ENCODE data around the gene HMGN3.

The HMGN3 gene

GRCh38 chr6:79173378-79173777 lies 61.1 kb downstream of the HMGN3 start:
- no peak for DNase-seq

DNA sequence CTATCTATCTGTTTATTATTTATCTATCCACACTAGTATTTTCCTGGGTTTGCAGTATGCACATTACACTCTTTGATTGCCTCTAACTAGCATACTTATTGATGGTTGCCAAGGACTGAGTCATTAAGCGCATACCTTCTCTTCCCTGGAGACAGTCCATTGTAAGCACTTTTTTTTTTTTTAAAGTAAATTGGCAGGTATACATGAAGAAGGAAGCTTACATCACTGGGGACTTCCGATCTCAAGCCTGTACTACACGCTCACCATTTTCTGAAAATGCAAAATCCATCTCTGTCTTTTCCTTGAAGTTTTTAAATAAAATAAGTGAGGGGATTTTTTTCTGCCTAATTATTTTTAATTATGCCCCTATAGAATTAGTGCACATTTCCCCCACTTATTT lies 63.5 kb downstream of the HMGN3 start:
- no peak for DNase-seq

DNA sequence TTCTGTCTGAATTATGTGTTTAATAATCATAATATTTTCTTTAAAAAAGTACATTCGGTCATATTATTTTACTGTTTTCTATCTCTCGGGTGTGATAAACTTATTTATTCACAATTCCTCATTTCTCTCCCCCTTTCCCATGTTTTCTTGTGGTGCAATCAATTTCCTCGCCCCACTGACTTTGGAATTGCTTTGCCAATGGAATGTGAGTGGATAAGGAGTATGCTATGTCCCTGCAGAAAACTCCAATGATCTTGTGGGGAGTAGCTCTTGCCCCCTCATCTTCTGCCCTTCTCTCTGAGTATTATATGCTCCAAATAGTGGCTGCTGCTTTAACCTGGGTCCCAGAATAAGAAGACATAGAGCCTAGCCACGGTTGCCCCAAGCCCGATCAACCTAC lies 64.1 kb downstream of the HMGN3 start:
- DNase-seq: no peak

GRCh38 chr6:79168695-79168980 lies 65.8 kb downstream of the HMGN3 start:
- no peak for DNase-seq

- no peak for DNase-seq
These were observed 66.4 kb downstream of the HMGN3 start for GRCh38 chr6:79167931-79168694.

GRCh38 chr6:79159846-79160245 lies 74.6 kb downstream of the HMGN3 start:
- no peak for DNase-seq

DNA sequence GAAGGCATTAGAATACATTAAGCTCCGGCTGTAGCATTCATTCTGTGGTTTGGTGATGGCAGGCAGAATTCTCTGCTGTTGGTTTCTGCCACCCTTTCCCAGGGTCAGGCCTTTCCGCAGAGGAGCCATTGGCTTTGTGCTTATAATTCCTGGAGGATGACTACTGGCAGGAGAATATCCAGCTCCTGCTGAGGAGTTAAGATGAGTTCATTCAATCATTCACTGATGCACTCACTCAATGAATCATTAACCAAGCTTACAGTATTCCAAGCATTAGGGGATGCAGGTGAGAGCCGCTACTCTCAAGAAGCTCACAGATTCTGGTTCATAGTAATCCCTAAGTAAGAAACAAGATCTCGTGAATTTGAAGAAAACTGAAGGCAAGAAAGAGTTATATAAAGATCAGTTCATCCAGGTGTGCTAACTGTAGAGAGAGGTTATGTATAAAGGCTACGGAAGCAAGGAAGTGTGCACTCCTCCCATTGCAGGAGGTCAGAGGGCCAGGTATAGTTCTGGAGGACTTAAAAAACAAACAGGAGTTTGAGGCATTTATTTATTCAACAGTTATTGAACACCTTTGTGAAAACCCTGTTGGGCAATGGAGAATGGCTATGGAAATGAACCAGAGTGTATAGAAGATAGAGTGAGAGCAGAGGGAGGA lies 75.5 kb downstream of the HMGN3 start:
- no peak for DNase-seq

DNA sequence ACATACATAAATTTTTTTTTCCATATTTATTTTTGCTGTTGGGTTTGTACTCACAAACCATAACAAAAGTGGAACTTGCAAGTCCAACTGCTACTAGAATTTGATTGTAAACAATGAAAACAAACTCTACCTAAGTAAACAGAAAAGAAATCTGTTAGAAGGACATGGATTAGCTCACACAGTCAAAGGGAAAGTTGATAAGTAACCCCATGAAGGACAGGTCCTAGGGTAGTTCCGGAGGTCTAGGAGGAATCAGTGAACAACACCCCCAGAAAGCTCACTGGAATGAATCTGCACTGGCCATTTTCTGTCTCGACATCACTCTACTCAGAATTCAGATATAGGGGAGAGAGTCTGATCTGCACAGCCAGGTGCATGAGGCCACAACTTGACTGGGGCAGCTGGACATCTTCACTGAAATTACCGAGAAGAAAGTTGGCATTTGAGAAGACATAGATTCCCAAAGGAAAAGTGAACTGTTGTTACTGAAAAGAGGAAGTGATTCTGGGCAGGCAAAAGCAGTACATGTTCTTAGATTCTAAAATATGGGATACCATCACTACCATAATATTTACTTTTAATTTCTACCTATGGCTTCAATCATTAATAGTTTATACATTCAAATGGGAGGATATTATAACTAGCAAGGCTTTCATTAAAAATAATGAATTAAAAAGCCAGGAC lies 76.4 kb downstream of the HMGN3 start:
- no peak for DNase-seq

DNA sequence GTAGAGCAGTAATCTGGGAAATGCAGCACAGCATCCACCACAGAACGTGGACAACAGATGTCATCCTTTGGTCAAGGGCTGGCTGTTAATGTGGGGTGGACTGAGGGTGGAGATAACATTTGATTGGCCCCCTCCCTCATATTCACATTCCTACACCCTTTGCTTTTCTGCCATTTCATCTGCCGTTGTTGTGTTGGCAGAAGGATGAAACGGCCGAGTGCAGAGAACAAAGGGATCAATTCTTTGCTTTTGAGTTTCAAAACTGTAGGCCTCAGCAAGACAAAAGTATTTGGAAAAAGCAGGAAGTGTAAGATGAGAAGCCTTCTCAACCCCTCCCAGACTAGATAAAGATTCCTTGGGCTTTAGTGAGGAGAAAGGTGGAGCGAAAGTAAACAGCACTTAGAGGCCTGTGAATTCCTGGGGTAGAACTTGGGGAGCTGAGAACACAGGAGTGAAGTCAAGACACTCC lies 82.2 kb downstream of the HMGN3 start:
- DNase-seq: no peak

All from NCI-H524 (cell line).